K562 (cell line): ENCODE data around the gene RET. TPM values are rescaled to one million over a fixed set of nuclear protein-coding genes. Genes with fewer than 3 reads are reported as not detected.

Experiments
- ARNT ChIP-seq, 2 experiments: fragments of 450-650 bp; IDR thresholded peaks; 2 replicates each; pipeline ENCODE4 v1.6.1; 2016; ENCODE audit warnings: mild to moderate bottlenecking in 1 of 2
- BCL6 ChIP-seq: fragments of 250-450 bp; sonication (Bioruptor Pico); IDR thresholded peaks from 2 replicates; pipeline ENCODE4 v1.4.0; 2020
- DPF2 ChIP-seq: fragments of 450-650 bp; IDR thresholded peaks from 2 replicates; pipeline ENCODE4 v1.6.1; 2016
- ELF1 ChIP-seq: fragments of 200-800 bp; sonication (Bioruptor generic); IDR thresholded peaks from 2 replicates; pipeline ENCODE4 v1.6.1; 2016; ENCODE audit warnings: missing genetic modification characterization, missing compliant biosample characterization
- FOXJ3 ChIP-seq: sonication (generic); formaldehyde crosslinking; IDR thresholded peaks from 2 replicates; pipeline ENCODE4 v1.4.0; 2020; ENCODE audit warnings: mild to moderate bottlenecking, missing genetic modification reagents
- KDM5B ChIP-seq: fragments of 200-600 bp; sonication (generic); IDR thresholded peaks from 2 replicates; pipeline ENCODE4 v1.6.1; 2012; ENCODE audit warnings: low read depth, mild to moderate bottlenecking, moderate library complexity, low read length, control low read depth, inconsistent platforms; ENCODE audit not compliant: insufficient replicate concordance
- LEF1 ChIP-seq: fragments of 450-650 bp; IDR thresholded peaks from 2 replicates; pipeline ENCODE4 v1.6.1; 2016; ENCODE audit warnings: mild to moderate bottlenecking
- NBN ChIP-seq: fragments of 450-650 bp; IDR thresholded peaks from 2 replicates; pipeline ENCODE4 v1.6.1; 2016; ENCODE audit warnings: low read depth, mild to moderate bottlenecking
- NONO ChIP-seq, 2 experiments: fragments of 200-400 bp in 1 of 2; fragments of 450-650 bp in 1 of 2; formaldehyde crosslinking in 1 of 2; IDR thresholded peaks; 2 replicates each; pipeline ENCODE4 v1.6.1; 2017; ENCODE audit warnings: low read depth in 2 of 2, mild to moderate bottlenecking in 2 of 2, moderate library complexity in 2 of 2, low read length in 1 of 2
- PHF21A ChIP-seq: fragments of 450-650 bp; IDR thresholded peaks from 2 replicates; pipeline ENCODE4 v1.6.1; 2017; ENCODE audit warnings: low read depth, borderline replicate concordance
- PURB ChIP-seq: sonication (generic); formaldehyde crosslinking; IDR thresholded peaks from 2 replicates; pipeline ENCODE4 v1.9.0; 2021; ENCODE audit warnings: low read depth, mild to moderate bottlenecking, missing genetic modification reagents
- RBM22 ChIP-seq: fragments of 200-400 bp; formaldehyde crosslinking; IDR thresholded peaks from 2 replicates; pipeline ENCODE4 v1.6.1; 2018; ENCODE audit warnings: low read length, low read depth; ENCODE audit not compliant: poor library complexity, severe bottlenecking
- RFX7 ChIP-seq: fragments of 250-450 bp; sonication (Bioruptor Pico); IDR thresholded peaks from 2 replicates; pipeline ENCODE4 v1.5.1; 2021; ENCODE audit warnings: mild to moderate bottlenecking
- SMAD2 ChIP-seq: fragments of 150-350 bp; IDR thresholded peaks from 2 replicates; pipeline ENCODE4 v1.6.1; 2014; ENCODE audit warnings: low read depth, mild to moderate bottlenecking, low read length
- SRF ChIP-seq, 2 experiments: fragments of 250-450, 450-650 bp in 1 of 2; sonication (Bioruptor Pico) in 1 of 2; sonication (generic) in 1 of 2; formaldehyde crosslinking; IDR thresholded peaks; 2 replicates each; pipeline versions ENCODE4 v1.5.0 to v1.5.1; 2020 to 2022; ENCODE audit warnings: mild to moderate bottlenecking in 1 of 2, missing genetic modification reagents in 1 of 2
- TAF7 ChIP-seq: fragments of 450-650 bp; IDR thresholded peaks from 2 replicates; pipeline ENCODE4 v1.6.1; 2016; ENCODE audit warnings: missing genetic modification characterization, missing compliant biosample characterization
- ZBTB17 ChIP-seq: fragments of 450-650 bp; formaldehyde crosslinking; IDR thresholded peaks from 2 replicates; pipeline ENCODE4 v1.4.0; 2020; ENCODE audit warnings: mild to moderate bottlenecking
- ZEB2 ChIP-seq: fragments of 450-650 bp; IDR thresholded peaks from 2 replicates; pipeline ENCODE4 v1.6.1; 2016
- ZFP36 ChIP-seq: fragments of 150-350 bp; IDR thresholded peaks from 2 replicates; pipeline ENCODE4 v1.6.1; 2018; ENCODE audit warnings: low read length, low read depth; ENCODE audit not compliant: partially characterized antibody
- ZFPM2 ChIP-seq: fragments of 250-450 bp; sonication (Bioruptor Pico); IDR thresholded peaks from 2 replicates; pipeline ENCODE4 v1.5.1; 2022; ENCODE audit warnings: mild to moderate bottlenecking
- polyA plus RNA-seq, 8 experiments: library from polyadenylated mRNA; depleted of rRNA in 4 of 8; stranded (reverse) in 5 of 8; unstranded in 3 of 8; fragments of >200 nt; fragmentation: Nextera tagmentation in 2 of 8; fragmentation: Illumina TruSeq in 1 of 8; extraction: Ambion mirVana in 2 of 8; extraction: Trizol in 1 of 8; gene quantifications; 2 replicates each; pipeline versions ENCODE4 v1.2.1 to v1.2.3, GENCODE V29; 2011 to 2014; ENCODE audit warnings: inconsistent platforms in 1 of 8, missing spikeins in 1 of 8
- total RNA-seq, 7 experiments: library from RNA; depleted of rRNA in 6 of 7; stranded (reverse); fragments of >200 nt in 6 of 7; fragmentation: Illumina TruSeq in 2 of 7; extraction: Trizol in 2 of 7; gene quantifications; 2 replicates each; pipeline versions ENCODE4 v1.2.1 to v1.2.3, GENCODE V29; 2011 to 2021; ENCODE audit warnings: low replicate concordance in 1 of 7
- TF ChIP-seq, protein P1 (sequence below): fragments of 450-650 bp; formaldehyde crosslinking; IDR thresholded peaks from 2 replicates; pipeline ENCODE4 v1.4.0; 2022; ENCODE audit warnings: mild to moderate bottlenecking, moderate library complexity
- TF ChIP-seq, protein P2 (sequence below): fragments of 250-450 bp; sonication (Bioruptor Pico); IDR thresholded peaks from 2 replicates; pipeline ENCODE4 v1.5.0; 2021
- TF ChIP-seq, protein P3 (sequence below): fragments of 250-450 bp; sonication (Bioruptor Pico); IDR thresholded peaks from 2 replicates; pipeline ENCODE4 v1.9.0; 2021; ENCODE audit warnings: mild to moderate bottlenecking, inconsistent platforms
- TF ChIP-seq, protein P4 (sequence below): sonication (generic); formaldehyde crosslinking; IDR thresholded peaks from 2 replicates; pipeline ENCODE4 v1.8.0; 2022; ENCODE audit warnings: missing genetic modification reagents, mild to moderate bottlenecking, moderate library complexity, borderline replicate concordance
- TF ChIP-seq, protein P5 (sequence below): fragments of 250-450 bp; sonication (Bioruptor Pico); IDR thresholded peaks from 2 replicates; pipeline ENCODE4 v1.9.0; 2021; ENCODE audit warnings: mild to moderate bottlenecking

Gene RET
- total and polyA plus RNA-seq, 9 of the 15 experiments (the other 6 are each of a cell fraction or from before 2014, with no cell fraction given), result 0.04 to 0.05 TPM; not detected in 7

DNA sequence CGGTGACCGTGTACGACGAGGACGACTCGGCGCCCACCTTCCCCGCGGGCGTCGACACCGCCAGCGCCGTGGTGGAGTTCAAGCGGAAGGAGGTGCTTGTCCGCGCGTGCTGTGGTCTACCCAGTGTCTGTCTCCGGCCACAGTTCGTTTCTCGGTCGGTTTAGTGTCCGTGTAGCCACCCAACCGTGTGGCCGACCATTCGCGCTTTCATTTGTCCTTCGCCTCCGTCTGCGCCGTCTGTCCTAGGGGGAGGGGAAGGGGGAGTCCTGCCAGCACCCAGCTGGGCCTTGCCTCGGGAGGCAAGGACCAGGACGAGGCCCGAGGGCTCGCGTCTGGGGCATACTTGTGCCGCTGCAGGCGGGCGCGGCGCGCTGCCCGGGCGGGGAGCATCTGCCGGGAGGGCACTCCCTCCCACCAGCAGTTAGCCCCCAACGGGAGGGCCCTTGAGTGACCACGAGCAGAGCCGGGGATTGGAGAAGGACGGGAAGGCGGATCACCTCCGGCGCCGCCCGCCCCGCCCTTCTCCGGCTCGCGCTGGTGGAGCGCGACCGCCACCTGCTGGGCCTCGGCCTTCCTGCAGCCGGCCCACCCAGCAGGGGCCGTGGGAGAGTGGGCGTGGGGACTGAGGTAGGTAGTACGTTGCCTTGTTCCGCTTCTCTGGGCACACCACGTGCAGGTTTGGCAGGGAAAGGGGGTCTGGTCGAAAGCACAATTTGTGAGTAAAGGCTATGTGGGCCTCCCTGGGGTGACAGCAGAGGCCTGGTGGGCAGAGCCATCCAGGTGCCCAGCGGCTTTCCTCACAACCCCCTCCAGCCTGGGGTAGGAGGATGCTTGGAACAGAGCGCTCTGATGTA is 28.5 kb downstream of the RET start (continued):
- TF ChIP-seq TAF7 (no peak), ZBTB17 (CRISPR knock-in tag) (no peak), PHF21A (no peak), FOXJ3 (CRISPR knock-in tag) (no peak), BCL6 (CRISPR knock-in tag) (no peak), SRF (CRISPR knock-in tag; IDR thresholded peaks at IDR 0.05) (no peak), KDM5B (no peak), ZFP36 (peak; percentile 17), RFX7 (no peak), NBN (no peak), ZFPM2 (CRISPR knock-in tag) (no peak), LEF1 (no peak), RBM22 (no peak), PURB (CRISPR knock-in tag) (no peak), SMAD2 (no peak), ZEB2 (no peak), ARNT (IDR thresholded peaks at IDR 0.05) (no peak), ELF1 (no peak), NONO (IDR thresholded peaks at IDR 0.05; ENCODE audit: low read depth in 2 of 2, low read length in 1 of 2) (no peak), DPF2 (no peak)
- TF ChIP-seq, protein P1, sequence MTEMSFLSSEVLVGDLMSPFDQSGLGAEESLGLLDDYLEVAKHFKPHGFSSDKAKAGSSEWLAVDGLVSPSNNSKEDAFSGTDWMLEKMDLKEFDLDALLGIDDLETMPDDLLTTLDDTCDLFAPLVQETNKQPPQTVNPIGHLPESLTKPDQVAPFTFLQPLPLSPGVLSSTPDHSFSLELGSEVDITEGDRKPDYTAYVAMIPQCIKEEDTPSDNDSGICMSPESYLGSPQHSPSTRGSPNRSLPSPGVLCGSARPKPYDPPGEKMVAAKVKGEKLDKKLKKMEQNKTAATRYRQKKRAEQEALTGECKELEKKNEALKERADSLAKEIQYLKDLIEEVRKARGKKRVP, result 0 out of 2 replicates have a peak, but pooled peaks have one; percentile 18
- TF ChIP-seq, protein P2, sequence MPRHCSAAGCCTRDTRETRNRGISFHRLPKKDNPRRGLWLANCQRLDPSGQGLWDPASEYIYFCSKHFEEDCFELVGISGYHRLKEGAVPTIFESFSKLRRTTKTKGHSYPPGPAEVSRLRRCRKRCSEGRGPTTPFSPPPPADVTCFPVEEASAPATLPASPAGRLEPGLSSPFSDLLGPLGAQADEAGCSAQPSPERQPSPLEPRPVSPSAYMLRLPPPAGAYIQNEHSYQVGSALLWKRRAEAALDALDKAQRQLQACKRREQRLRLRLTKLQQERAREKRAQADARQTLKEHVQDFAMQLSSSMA (CRISPR knock-in tag), result no peak
- TF ChIP-seq, protein P3, sequence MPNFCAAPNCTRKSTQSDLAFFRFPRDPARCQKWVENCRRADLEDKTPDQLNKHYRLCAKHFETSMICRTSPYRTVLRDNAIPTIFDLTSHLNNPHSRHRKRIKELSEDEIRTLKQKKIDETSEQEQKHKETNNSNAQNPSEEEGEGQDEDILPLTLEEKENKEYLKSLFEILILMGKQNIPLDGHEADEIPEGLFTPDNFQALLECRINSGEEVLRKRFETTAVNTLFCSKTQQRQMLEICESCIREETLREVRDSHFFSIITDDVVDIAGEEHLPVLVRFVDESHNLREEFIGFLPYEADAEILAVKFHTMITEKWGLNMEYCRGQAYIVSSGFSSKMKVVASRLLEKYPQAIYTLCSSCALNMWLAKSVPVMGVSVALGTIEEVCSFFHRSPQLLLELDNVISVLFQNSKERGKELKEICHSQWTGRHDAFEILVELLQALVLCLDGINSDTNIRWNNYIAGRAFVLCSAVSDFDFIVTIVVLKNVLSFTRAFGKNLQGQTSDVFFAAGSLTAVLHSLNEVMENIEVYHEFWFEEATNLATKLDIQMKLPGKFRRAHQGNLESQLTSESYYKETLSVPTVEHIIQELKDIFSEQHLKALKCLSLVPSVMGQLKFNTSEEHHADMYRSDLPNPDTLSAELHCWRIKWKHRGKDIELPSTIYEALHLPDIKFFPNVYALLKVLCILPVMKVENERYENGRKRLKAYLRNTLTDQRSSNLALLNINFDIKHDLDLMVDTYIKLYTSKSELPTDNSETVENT (CRISPR knock-in tag), result no peak
- TF ChIP-seq, protein P4, sequence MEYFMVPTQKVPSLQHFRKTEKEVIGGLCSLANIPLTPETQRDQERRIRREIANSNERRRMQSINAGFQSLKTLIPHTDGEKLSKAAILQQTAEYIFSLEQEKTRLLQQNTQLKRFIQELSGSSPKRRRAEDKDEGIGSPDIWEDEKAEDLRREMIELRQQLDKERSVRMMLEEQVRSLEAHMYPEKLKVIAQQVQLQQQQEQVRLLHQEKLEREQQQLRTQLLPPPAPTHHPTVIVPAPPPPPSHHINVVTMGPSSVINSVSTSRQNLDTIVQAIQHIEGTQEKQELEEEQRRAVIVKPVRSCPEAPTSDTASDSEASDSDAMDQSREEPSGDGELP, result peak; percentile 58; the same call in 1 of the 2 replicates
- TF ChIP-seq, protein P5, sequence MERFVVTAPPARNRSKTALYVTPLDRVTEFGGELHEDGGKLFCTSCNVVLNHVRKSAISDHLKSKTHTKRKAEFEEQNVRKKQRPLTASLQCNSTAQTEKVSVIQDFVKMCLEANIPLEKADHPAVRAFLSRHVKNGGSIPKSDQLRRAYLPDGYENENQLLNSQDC (CRISPR knock-in tag), result no peak
